Liver (tissue), 9 donors: ENCODE data around the gene HDAC9. TPM values are rescaled to one million over a fixed set of nuclear protein-coding genes. Genes with fewer than 3 reads are reported as not detected.

Experiments
- DNase-seq: peaks from one replicate; pipeline ENCODE4 v3.0.0-alpha.2; 2017; ENCODE audit warnings: low spot score
- H3K27ac ChIP-seq, 2 donors: one replicate each; pipeline ENCODE4 v1.7.0; 2013; ENCODE audit warnings: inconsistent platforms in 2 of 2, low read length in 2 of 2, control low read depth in 1 of 2, low read depth in 1 of 2, mild to moderate bottlenecking in 1 of 2
- H3K27me3 ChIP-seq, 4 donors: one replicate each; pipeline versions ENCODE4 v1.6.1 to v1.7.0; 2013; ENCODE audit warnings: low read length in 3 of 4, inconsistent platforms in 1 of 4, mild to moderate bottlenecking in 1 of 4, moderate library complexity in 1 of 4; ENCODE audit not compliant: control insufficient read depth in 4 of 4, insufficient read depth in 4 of 4
- H3K36me3 ChIP-seq, 4 donors: one replicate each; pipeline versions ENCODE4 v1.6.1 to v1.7.0; 2013; ENCODE audit warnings: low read length in 3 of 4, mild to moderate bottlenecking in 3 of 4, low read depth in 1 of 4, moderate library complexity in 1 of 4; ENCODE audit not compliant: control insufficient read depth in 4 of 4, insufficient read depth in 3 of 4
- H3K4me1 ChIP-seq, 4 donors: one replicate each; pipeline versions ENCODE4 v1.6.1 to v1.7.0; 2013; ENCODE audit warnings: low read length in 3 of 4, mild to moderate bottlenecking in 3 of 4, moderate library complexity in 1 of 4; ENCODE audit not compliant: control insufficient read depth in 4 of 4, insufficient read depth in 4 of 4
- H3K4me3 ChIP-seq, 3 donors: one replicate each; pipeline versions ENCODE4 v1.6.1 to v1.7.0; 2013; ENCODE audit warnings: low read length in 3 of 3, control low read depth in 1 of 3, low read depth in 1 of 3, mild to moderate bottlenecking in 1 of 3
- H3K9ac ChIP-seq, 2 donors: one replicate each; pipeline ENCODE4 v1.7.0; 2013; ENCODE audit warnings: low read length in 2 of 2, mild to moderate bottlenecking in 2 of 2, moderate library complexity in 2 of 2, control low read depth in 1 of 2, low read depth in 1 of 2
- H3K9me3 ChIP-seq, 4 donors: one replicate each; pipeline versions ENCODE4 v1.6.1 to v1.7.0; 2013; ENCODE audit warnings: low read length in 3 of 4; ENCODE audit not compliant: control insufficient read depth in 4 of 4
- ATF3 ChIP-seq: IDR thresholded peaks from 2 replicates; pipeline ENCODE4 v1.6.1; 2016; ENCODE audit warnings: antibody characterized with exemption
- EGR1 ChIP-seq, 2 donors: IDR thresholded peaks; 2 replicates each; pipeline ENCODE4 v1.6.1; 2016 to 2018; ENCODE audit warnings: antibody characterized with exemption in 2 of 2, low read depth in 2 of 2
- FOXA1 ChIP-seq: IDR thresholded peaks from 2 replicates; pipeline ENCODE4 v1.6.1; 2016; ENCODE audit warnings: antibody characterized with exemption
- FOXA2 ChIP-seq: IDR thresholded peaks from 2 replicates; pipeline ENCODE4 v1.6.1; 2016; ENCODE audit warnings: antibody characterized with exemption
- GABPA ChIP-seq, 2 donors: IDR thresholded peaks in 1 of 2; conservative IDR thresholded peaks in 1 of 2; 2 replicates each; pipeline ENCODE4 v1.6.1; 2016; ENCODE audit warnings: antibody characterized with exemption in 2 of 2, mild to moderate bottlenecking in 1 of 2, moderate library complexity in 1 of 2
- HNF4A ChIP-seq, 2 donors: conservative IDR thresholded peaks; 2 replicates each; pipeline ENCODE4 v1.6.1; 2016; ENCODE audit warnings: antibody characterized with exemption in 2 of 2, mild to moderate bottlenecking in 2 of 2
- HNF4G ChIP-seq: IDR thresholded peaks from 2 replicates; pipeline ENCODE4 v1.6.1; 2016; ENCODE audit warnings: antibody characterized with exemption
- JUND ChIP-seq, 2 donors: IDR thresholded peaks; 2 replicates each; pipeline ENCODE4 v1.6.1; 2016; ENCODE audit warnings: antibody characterized with exemption in 2 of 2
- MAX ChIP-seq: IDR thresholded peaks from 2 replicates; pipeline ENCODE4 v1.6.1; 2016; ENCODE audit warnings: antibody characterized with exemption
- NR2F2 ChIP-seq: IDR thresholded peaks from 2 replicates; pipeline ENCODE4 v1.6.1; 2016; ENCODE audit warnings: antibody characterized with exemption
- REST ChIP-seq: IDR thresholded peaks from 2 replicates; pipeline ENCODE4 v1.6.1; 2016; ENCODE audit warnings: antibody characterized with exemption, mild to moderate bottlenecking
- RXRA ChIP-seq, 2 donors: IDR thresholded peaks; 2 replicates each; pipeline ENCODE4 v1.6.1; 2017 to 2018; ENCODE audit warnings: antibody characterized with exemption in 2 of 2, mild to moderate bottlenecking in 1 of 2
- SP1 ChIP-seq: IDR thresholded peaks from 2 replicates; pipeline ENCODE4 v1.6.1; 2018; ENCODE audit warnings: antibody characterized with exemption, mild to moderate bottlenecking
- TAF1 ChIP-seq: conservative IDR thresholded peaks from 2 replicates; pipeline ENCODE4 v1.6.1; 2016; ENCODE audit warnings: antibody characterized with exemption, mild to moderate bottlenecking
- YY1 ChIP-seq: IDR thresholded peaks from 2 replicates; pipeline ENCODE4 v1.6.1; 2016; ENCODE audit warnings: antibody characterized with exemption, mild to moderate bottlenecking
- ZBTB33 ChIP-seq: IDR thresholded peaks from 2 replicates; pipeline ENCODE4 v1.6.1; 2016; ENCODE audit warnings: antibody characterized with exemption
- WGBS: extraction: QIAGEN DNeasy Blood & Tissue Kit; methylation state at CpG from one replicate; pipeline ENCODE4 v1.1.7; 2013; 5-methylcytosine and 5-hydroxymethylcytosine counted together
- polyA plus RNA-seq, 2 donors: library from polyadenylated mRNA; stranded (reverse) in 1 of 2; unstranded in 1 of 2; fragments of 200-250 nt in 1 of 2; fragments of >200 nt in 1 of 2; fragmentation: Nextera tagmentation in 1 of 2; extraction: Ambion mirVana in 1 of 2; gene quantifications; one replicate each; pipeline versions ENCODE4 v1.2.1 to v1.2.3, GENCODE V29; 2013 to 2015
- total RNA-seq, 2 donors: library from RNA; depleted of rRNA; stranded (reverse); fragments of >200 nt; gene quantifications; one replicate each; pipeline ENCODE4 v1.2.3, GENCODE V29; 2014
- TF ChIP-seq, protein P1 (sequence below): fragments of 150-350 bp; IDR thresholded peaks from 2 replicates; pipeline ENCODE4 v1.5.1; 2017; ENCODE audit warnings: improper control_type of control experiment, low read depth, low read length; ENCODE audit not compliant: missing input control
- donor health status: healthy.
- donor health status: healthy.
- donor health status: healthy.
- donor health status: healthy.
- donor health status: healthy.

Gene HDAC9
- total and polyA plus RNA-seq, 4 donors: 1.0 to 10.1 (median 2.3) TPM

- TF ChIP-seq, protein P1, sequence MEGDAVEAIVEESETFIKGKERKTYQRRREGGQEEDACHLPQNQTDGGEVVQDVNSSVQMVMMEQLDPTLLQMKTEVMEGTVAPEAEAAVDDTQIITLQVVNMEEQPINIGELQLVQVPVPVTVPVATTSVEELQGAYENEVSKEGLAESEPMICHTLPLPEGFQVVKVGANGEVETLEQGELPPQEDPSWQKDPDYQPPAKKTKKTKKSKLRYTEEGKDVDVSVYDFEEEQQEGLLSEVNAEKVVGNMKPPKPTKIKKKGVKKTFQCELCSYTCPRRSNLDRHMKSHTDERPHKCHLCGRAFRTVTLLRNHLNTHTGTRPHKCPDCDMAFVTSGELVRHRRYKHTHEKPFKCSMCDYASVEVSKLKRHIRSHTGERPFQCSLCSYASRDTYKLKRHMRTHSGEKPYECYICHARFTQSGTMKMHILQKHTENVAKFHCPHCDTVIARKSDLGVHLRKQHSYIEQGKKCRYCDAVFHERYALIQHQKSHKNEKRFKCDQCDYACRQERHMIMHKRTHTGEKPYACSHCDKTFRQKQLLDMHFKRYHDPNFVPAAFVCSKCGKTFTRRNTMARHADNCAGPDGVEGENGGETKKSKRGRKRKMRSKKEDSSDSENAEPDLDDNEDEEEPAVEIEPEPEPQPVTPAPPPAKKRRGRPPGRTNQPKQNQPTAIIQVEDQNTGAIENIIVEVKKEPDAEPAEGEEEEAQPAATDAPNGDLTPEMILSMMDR: no peak
- TF ChIP-seq SP1: no peak
- no peak for TF ChIP-seq GABPA (IDR thresholded peaks at IDR 0.05 in 1 of 2, conservative IDR thresholded peaks at IDR 0.05 in 1 of 2)
- TF ChIP-seq JUND (IDR thresholded peaks at IDR 0.05): no peak
- TF ChIP-seq EGR1 (IDR thresholded peaks at IDR 0.05; ENCODE audit: low read depth in 2 of 2): no peak
- TF ChIP-seq HNF4G: no peak
Observed at GRCh38 chr7:18520450-18521235, 25.1 kb downstream of the HDAC9 start (continued).

GRCh38 chr7:18521236-18521589 lies 25.7 kb downstream of the HDAC9 start:
- TF ChIP-seq FOXA1 (no peak), YY1 (no peak), ATF3 (no peak), SP1 (no peak), TAF1 (no peak), REST (no peak), JUND (IDR thresholded peaks at IDR 0.05) (no peak), MAX (no peak), HNF4A (conservative IDR thresholded peaks at IDR 0.05) (no peak), NR2F2 (no peak), RXRA (IDR thresholded peaks at IDR 0.05) (no peak), ZBTB33 (no peak), GABPA (IDR thresholded peaks at IDR 0.05 in 1 of 2, conservative IDR thresholded peaks at IDR 0.05 in 1 of 2) (no peak), FOXA2 (no peak)
- TF ChIP-seq, protein P1: no peak
- Histone ChIP-seq H3K9me3 (no peaks in the 10 kb centered on the region), H3K27me3 (no peaks in the 10 kb centered on the region), H3K36me3 (no peaks in the 10 kb centered on the region), H3K4me3 (no peak overlapping the region), H3K4me1 (no peaks in the 10 kb centered on the region), H3K27ac (no peak overlapping the region), H3K9ac (no peak overlapping the region)
- 78% methylated on average over 3 of the region's 3 CpGs for WGBS
- DNase-seq: no peak
